T1000 (cell line): ENCODE measurements around the gene RELA.
A peak's percentile ranks its signal among the peaks of the same experiment; 100 is the strongest.

Source experiments
- DNase-seq: peaks from one replicate; lab custom pipeline; 2025; ENCODE audit warnings: mixed read lengths; lab: John Stamatoyannopoulos, UW

Gene RELA

GRCh38 chr11:65633390-65634108 lies 29.2 kb downstream of the RELA start:
- no peak for DNase-seq

- no peak for DNase-seq
Observed at GRCh38 chr11:65630215-65630614, 32.5 kb downstream of the RELA start.

- DNase-seq = no peak
Observed at GRCh38 chr11:65629579-65629978, 33.1 kb downstream of the RELA start.

DNA sequence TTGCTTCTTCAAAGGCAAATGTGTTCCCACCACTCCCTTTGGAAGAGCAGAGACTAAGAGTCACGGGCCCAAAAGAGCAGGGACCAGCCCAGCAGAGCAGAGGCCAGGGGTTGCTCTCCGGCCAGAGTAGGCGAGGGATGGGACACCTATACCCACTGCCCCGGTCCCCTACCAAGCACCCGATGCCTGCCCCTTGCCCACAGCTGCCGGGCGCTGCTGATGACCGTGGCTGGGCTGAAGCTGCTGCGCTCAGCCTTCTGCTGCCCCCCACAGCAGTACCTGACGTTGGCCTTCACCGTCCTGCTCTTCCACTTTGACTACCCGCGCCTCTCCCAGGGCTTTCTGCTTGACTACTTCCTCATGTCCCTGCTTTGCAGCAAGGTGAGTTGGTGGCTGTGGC lies 35.5 kb downstream of the RELA start:
- no peak for DNase-seq

DNA sequence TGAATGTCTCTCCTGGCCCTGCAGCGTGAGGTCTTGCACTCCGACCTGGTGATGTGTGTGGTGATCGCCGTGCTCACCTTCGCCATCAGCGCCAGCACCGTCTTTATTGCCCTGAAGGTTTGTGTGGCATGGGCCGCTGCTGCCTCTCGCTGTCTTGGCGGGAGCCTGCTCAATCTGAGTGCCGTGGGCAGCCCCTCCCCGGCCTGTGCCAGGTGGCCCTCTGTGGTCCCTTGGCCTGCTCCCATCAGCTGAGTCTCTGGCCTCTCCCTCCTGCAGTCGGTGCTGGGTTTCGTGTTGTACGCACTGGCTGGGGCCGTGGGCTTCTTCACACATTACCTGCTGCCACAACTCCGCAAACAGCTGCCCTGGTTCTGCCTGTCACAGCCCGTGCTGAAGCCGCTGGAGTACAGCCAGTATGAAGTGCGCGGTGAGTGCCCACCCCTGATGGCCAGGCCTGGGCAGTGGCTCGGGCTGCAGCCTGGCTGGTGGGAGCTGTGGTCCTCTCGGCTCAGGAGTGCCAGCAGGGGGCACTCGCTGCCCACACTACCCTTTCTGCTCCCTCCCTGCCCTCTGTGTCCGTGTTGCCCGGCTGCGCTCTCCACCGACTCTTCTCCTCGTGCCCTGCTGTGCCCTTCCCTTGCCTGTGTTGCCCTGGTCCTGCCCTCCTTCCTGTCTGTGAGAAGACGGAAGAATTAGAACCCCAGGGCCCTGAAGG lies 36.9 kb downstream of the RELA start:
- no peak for DNase-seq

GRCh38 chr11:65624931-65625627 lies 37.6 kb downstream of the RELA start:
- no peak for DNase-seq

GRCh38 chr11:65623852-65624616 lies 38.7 kb downstream of the RELA start:
- no peak for DNase-seq

GRCh38 chr11:65623177-65623576 lies 39.5 kb downstream of the RELA start:
- DNase-seq = no peak

GRCh38 chr11:65622011-65622410 lies 40.7 kb downstream of the RELA start:
- no peak for DNase-seq

GRCh38 chr11:65621460-65621859 lies 41.3 kb downstream of the RELA start:
- DNase-seq = no peak

DNA sequence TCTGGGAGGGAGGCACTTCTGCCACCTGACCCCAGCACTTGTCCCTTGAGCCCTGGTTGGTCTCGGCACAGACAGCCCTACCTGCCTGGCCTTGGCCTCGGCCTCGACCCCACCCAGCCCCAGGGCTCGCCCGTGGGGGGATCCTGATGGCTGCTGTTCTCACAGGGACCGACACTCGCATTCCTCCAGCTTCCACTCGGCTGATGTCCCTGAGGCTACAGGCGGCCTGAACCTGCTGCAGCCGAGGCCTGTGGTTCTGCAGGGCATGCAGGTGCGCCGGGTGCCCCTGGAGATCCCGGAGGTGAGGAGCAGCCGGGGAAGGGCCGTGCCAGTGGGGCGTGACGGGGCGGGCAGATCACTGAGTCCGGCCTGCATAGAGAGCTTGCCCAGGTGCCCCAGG lies 42.0 kb downstream of the RELA start:
- no peak for DNase-seq

GRCh38 chr11:65619281-65619928 lies 43.3 kb downstream of the RELA start:
- no peak for DNase-seq

DNA sequence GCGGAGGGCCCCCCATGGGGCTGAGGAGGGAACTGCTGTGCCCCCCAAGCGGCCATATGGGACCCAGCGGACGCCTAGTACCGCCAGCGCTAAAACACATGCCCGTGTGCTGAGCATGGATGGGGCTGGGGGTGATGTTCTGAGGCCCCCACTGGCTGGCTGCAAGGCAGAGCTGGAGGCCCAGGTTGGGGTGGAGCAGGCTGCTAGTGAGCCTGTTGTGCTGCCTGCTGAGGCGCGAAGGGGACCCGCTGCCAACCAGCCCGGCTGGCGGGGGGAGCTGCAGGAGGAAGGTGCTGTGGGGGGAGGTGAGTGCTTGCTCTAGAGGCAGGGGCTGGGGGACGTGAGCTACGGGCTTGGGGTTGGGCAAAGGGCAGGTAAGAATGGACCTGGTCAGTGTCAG lies 44.0 kb downstream of the RELA start:
- no peak for DNase-seq

- no peak for DNase-seq
Observed at GRCh38 chr11:65617990-65618751, 44.5 kb downstream of the RELA start.

GRCh38 chr11:65617136-65617850 lies 45.4 kb downstream of the RELA start:
- DNase-seq = no peak

GRCh38 chr11:65616575-65617001 lies 46.1 kb downstream of the RELA start:
- DNase-seq = no peak

DNA sequence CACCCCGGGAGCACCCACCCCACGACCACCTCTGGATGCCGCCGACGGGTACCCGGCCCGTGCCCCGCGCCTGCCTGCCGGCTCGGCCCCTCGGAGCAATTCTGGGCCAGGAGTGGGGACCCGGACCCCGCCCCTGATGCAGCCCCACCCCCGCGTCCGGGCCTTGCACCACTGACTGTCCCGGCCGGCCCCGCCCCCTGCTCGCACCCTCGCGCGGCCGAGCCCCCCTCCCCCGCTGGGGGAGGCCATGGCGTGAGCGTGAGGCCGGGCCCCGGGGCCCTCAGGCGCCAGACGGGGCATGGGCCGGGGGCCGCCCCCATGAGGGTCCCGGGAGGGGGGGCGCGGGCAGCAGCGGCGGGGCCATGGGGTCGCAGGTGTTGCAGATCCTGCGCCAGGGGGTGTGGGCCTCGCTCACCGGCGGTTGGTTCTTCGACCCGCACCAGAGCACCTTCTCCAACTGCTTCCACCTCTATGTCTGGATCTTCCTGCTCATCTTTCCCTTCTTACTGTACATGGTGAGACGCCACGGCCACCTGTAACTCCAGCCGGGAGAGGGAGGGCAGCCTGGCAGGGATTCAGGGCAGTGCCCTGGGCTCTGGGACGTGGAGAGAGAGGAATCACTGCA lies 46.7 kb downstream of the RELA start:
- no peak for DNase-seq

- DNase-seq = peak; percentile 100
Observed at GRCh38 chr11:65615229-65615949, 47.3 kb downstream of the RELA start, which contains the start of gene PCNX3. PCNX3 (plus strand) TSS chr11:65615776; CDS start chr11:65616312, 536 bp downstream.
